MM.1S (cell line): ENCODE data around the gene OR12D3.

Experiments used
- DNase-seq: peaks from one replicate; pipeline ENCODE4 v3.0.0-alpha.2; 2015
- H2AFZ ChIP-seq: fragments of 300-600 bp; sonication (generic); 2 replicates; pipeline ENCODE4 v1.6.0; 2016; ENCODE audit warnings: antibody characterized with exemption, low read length
- H3F3A ChIP-seq: fragments of 300-600 bp; sonication (generic); 2 replicates; pipeline ENCODE4 v1.6.1; 2016; ENCODE audit warnings: mild to moderate bottlenecking, antibody characterized with exemption, low read length, moderate library complexity, mixed read lengths; ENCODE audit not compliant: insufficient read depth
- H3K27ac ChIP-seq: fragments of 300-600 bp; sonication (generic); 2 replicates; pipeline ENCODE4 v1.5.1; 2016; ENCODE audit warnings: mild to moderate bottlenecking, low read length
- H3K27me3 ChIP-seq: fragments of 300-600 bp; sonication (generic); replicated peaks from 2 replicates; pipeline ENCODE4 v1.6.0; 2016; ENCODE audit warnings: low read length; ENCODE audit not compliant: insufficient read depth
- H3K36me3 ChIP-seq: fragments of 300-600 bp; sonication (generic); replicated peaks from 2 replicates; pipeline ENCODE4 v1.6.1; 2016; ENCODE audit warnings: mild to moderate bottlenecking, low read length, mixed read lengths; ENCODE audit not compliant: insufficient read depth
- H3K4me1 ChIP-seq: fragments of 300-600 bp; sonication (generic); 2 replicates; pipeline ENCODE4 v1.6.1; 2016; ENCODE audit warnings: low read length, mixed read lengths
- H3K4me2 ChIP-seq: fragments of 300-600 bp; sonication (generic); 2 replicates; pipeline ENCODE4 v1.6.0; 2016; ENCODE audit warnings: low read depth, low read length
- H3K4me3 ChIP-seq: fragments of 300-600 bp; sonication (generic); 2 replicates; pipeline ENCODE4 v1.5.1; 2016; ENCODE audit warnings: low read length, mixed read lengths
- H3K79me2 ChIP-seq: fragments of 300-600 bp; sonication (generic); 2 replicates; pipeline ENCODE4 v1.6.1; 2016; ENCODE audit warnings: mixed run types, low read length, mixed read lengths
- H3K9ac ChIP-seq: fragments of 300-600 bp; sonication (generic); 2 replicates; pipeline ENCODE4 v1.6.1; 2016; ENCODE audit warnings: low read length, mixed read lengths
- H3K9me2 ChIP-seq: fragments of 300-600 bp; sonication (generic); replicated peaks from 2 replicates; pipeline ENCODE4 v1.6.1; 2016; ENCODE audit warnings: mild to moderate bottlenecking, low read length, mixed read lengths; ENCODE audit not compliant: insufficient read depth
- H3K9me3 ChIP-seq: fragments of 300-600 bp; sonication (generic); replicated peaks from 2 replicates; pipeline ENCODE4 v1.6.1; 2016; ENCODE audit warnings: mild to moderate bottlenecking, low read length, mixed read lengths; ENCODE audit not compliant: insufficient read depth
- H4K20me1 ChIP-seq: fragments of 300-600 bp; sonication (generic); 2 replicates; pipeline ENCODE4 v1.6.1; 2016; ENCODE audit warnings: mild to moderate bottlenecking, low read length, moderate library complexity, mixed read lengths; ENCODE audit not compliant: insufficient read depth
- CTCF ChIP-seq: fragments of 300-600 bp; sonication (generic); IDR thresholded peaks from 2 replicates; pipeline ENCODE4 v1.5.1; 2016; ENCODE audit warnings: antibody characterized with exemption, low read length, mixed read lengths
- EZH2 ChIP-seq: fragments of 300-600 bp; sonication (generic); optimal IDR thresholded peaks from 2 replicates; pipeline ENCODE3; 2017; ENCODE audit warnings: low read depth, mild to moderate bottlenecking, antibody characterized with exemption, low read length, mixed read lengths
- EZH2phosphoT487 ChIP-seq: fragments of 300-600 bp; sonication (generic); IDR thresholded peaks from 2 replicates; pipeline ENCODE4 v1.6.1; 2018; ENCODE audit warnings: antibody characterized with exemption, low read length

Gene OR12D3

DNA sequence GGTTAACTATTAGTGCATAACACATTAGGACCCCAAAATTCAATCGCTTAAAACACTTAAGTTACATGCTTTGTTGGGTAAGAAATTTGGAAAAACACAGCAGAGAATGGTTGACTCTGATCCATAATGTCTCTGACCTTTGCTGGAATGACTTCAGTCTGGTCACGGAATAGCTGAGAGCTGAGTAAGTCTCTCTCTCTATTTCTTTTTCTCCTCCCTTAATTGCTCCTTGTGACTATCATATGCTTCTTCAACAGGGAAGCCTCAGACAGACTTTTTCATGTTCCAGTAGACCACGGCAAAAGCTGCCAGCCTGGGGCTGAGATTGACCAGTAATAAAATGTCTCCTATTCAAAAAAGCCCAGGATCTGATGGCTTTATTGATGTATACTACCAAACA, 44.4 kb upstream of the OR12D3 start:
- H3K36me3 ChIP-seq = no peaks in the 10 kb centered on the region

GRCh38 chr6:29414588-29414987, 39.5 kb upstream of the OR12D3 start, which contains the start of gene OR12D1:
Gene OR12D1, plus strand, starts transcription at chr6:29414928.
- no peak within 1 kb of the TSS for H3K27ac ChIP-seq
- H3K36me3 ChIP-seq = no peaks in the 10 kb centered on the region
- H3K79me2 ChIP-seq = no peaks in the 10 kb centered on the region

More for the DNA sequence above, 44.4 kb upstream of the OR12D3 start:
- H3F3A ChIP-seq = no peaks in the 10 kb centered on the region
- no peaks in the 10 kb centered on the region for H3K4me1 ChIP-seq
- no peak overlapping the region for H3K27ac ChIP-seq
- no peaks in the 10 kb centered on the region for H3K27me3 ChIP-seq
- H3K4me3 ChIP-seq = no peak overlapping the region
- H2AFZ ChIP-seq = no peak overlapping the region
- H3K9ac ChIP-seq = no peak overlapping the region
- no peak for DNase-seq
- no peaks in the 10 kb centered on the region for H3K79me2 ChIP-seq
- no peaks in the 10 kb centered on the region for H4K20me1 ChIP-seq
- no peaks in the 10 kb centered on the region for H3K9me3 ChIP-seq
- no peak for TF ChIP-seq EZH2phosphoT487
- no peak for TF ChIP-seq EZH2
- H3K4me2 ChIP-seq = no peak overlapping the region
- no peaks in the 10 kb centered on the region for H3K9me2 ChIP-seq

GRCh38 chr6:29403801-29404200, 28.7 kb upstream of the OR12D3 start:
- H3K9me2 ChIP-seq = no peaks in the 10 kb centered on the region
- DNase-seq = no peak
- H3K9ac ChIP-seq = no peak overlapping the region
- H3K36me3 ChIP-seq = no peaks in the 10 kb centered on the region
- no peaks in the 10 kb centered on the region for H3K9me3 ChIP-seq
- H3K79me2 ChIP-seq = no peaks in the 10 kb centered on the region
- no peaks in the 10 kb centered on the region for H3F3A ChIP-seq
- H3K4me2 ChIP-seq = no peak overlapping the region
- H3K27ac ChIP-seq = no peak overlapping the region
- H4K20me1 ChIP-seq = no peaks in the 10 kb centered on the region
- H3K4me1 ChIP-seq = no peaks in the 10 kb centered on the region
- TF ChIP-seq EZH2 (no peak), CTCF (no peak), EZH2phosphoT487 (no peak)
- no peak overlapping the region for H3K4me3 ChIP-seq
- H3K27me3 ChIP-seq = no peaks in the 10 kb centered on the region
- H2AFZ ChIP-seq = no peak overlapping the region

More at GRCh38 chr6:29414588-29414987, 39.5 kb upstream of the OR12D3 start, which contains the start of gene OR12D1:
- Histone ChIP-seq H4K20me1 (no peaks in the 10 kb centered on the region), H3K27me3 (no peaks in the 10 kb centered on the region), H2AFZ (no peak within 1 kb of the TSS), H3K4me3 (no peak within 1 kb of the TSS), H3K4me1 (no peaks in the 10 kb centered on the region), H3K9me3 (no peaks in the 10 kb centered on the region), H3K9ac (no peak within 1 kb of the TSS), H3F3A (no peaks in the 10 kb centered on the region), H3K4me2 (no peak within 1 kb of the TSS), H3K9me2 (no peaks in the 10 kb centered on the region)
- DNase-seq = no peak
- TF ChIP-seq EZH2 = no peak
- no peak for TF ChIP-seq CTCF
- TF ChIP-seq EZH2phosphoT487 = no peak

DNA sequence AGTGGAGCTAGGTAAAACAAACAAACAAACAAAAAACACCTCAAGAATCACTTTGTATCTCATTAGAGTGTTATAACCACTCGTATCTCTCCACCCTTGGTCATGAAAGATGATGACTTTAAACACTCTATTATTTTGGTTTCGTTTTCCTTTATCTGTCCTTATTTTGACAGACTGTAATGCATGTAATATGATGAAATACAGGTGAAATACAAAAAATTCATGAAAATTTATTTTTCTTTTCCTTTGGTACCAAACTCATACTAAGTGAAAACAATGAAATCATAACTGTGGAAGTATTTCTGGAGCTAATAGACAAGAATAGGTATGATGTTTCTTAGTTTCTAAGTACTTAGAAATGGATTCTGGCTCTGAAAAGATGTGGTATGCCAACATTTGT, 24.4 kb upstream of the OR12D3 start:
- no peaks in the 10 kb centered on the region for H3F3A ChIP-seq
- no peaks in the 10 kb centered on the region for H3K36me3 ChIP-seq
- no peak for TF ChIP-seq EZH2phosphoT487
- no peak for TF ChIP-seq CTCF
- no peak for TF ChIP-seq EZH2
- peak overlapping the region; percentile 8; the same call in 1 of the 2 replicates for H3K4me2 ChIP-seq
- H2AFZ ChIP-seq = 0 out of 2 replicates have a peak overlapping the region, but pooled peaks have one; percentile 16
- no peak overlapping the region for H3K9ac ChIP-seq
- H3K27ac ChIP-seq = no peak overlapping the region
- H3K4me1 ChIP-seq = no peaks in the 10 kb centered on the region
- no peaks in the 10 kb centered on the region for H3K27me3 ChIP-seq
- no peak overlapping the region for H3K4me3 ChIP-seq
- H3K9me2 ChIP-seq = no peaks in the 10 kb centered on the region
- no peak for DNase-seq
- no peaks in the 10 kb centered on the region for H4K20me1 ChIP-seq
- no peaks in the 10 kb centered on the region for H3K79me2 ChIP-seq
- H3K9me3 ChIP-seq = no peaks in the 10 kb centered on the region
